HG03521 (cell line): ENCODE results near the gene SLIT3.
"Not testable (repeated sequence)": the region's sequence is repeated elsewhere in the genome, so short reads cannot be mapped to it uniquely, and the experiment has no call there.

Experiments used
- ATAC-seq: cut with Tn5 transposase; IDR thresholded peaks from one replicate; pipeline ENCODE4 v1.9.1; 2021; ENCODE audit warnings: mild to moderate bottlenecking, moderate library complexity; ENCODE audit not compliant: unreplicated experiment

SLIT3 gene

DNA sequence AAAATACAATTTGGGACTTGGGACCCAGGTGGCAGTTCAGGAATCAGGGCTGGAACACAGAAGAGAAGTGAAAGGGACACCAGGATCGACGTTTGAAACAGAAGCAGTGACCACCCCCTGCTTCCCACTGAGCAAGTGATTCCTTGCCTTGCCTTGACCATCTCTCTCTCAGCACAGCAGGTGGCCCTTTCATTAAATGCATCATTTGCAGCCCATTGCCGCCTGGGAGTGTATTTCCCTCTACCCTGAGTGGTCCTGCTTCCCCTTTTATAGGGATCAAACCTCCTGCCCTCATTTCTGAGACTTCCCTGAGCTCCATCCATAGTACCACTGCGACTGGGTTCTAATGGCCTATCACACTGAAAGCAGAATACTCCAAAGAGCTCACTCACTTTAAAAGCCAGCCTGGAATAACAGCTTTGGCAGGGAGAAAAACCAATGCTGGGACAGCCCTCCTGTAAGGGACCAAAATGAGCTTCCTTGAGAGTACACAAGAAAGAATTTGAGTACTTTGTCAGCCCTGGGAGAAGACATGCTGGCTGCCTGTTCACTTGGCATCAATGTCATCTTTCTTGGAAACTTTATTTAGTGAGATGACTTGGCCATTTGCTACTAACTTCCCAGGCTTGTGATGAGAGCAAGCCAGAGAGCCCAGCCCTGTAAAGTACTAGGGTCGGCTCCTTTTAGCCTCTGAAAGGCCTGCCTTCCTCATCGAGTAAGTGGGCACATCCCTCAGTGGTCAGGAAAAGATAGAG, 149.7 kb downstream of the SLIT3 start:
- no peak for ATAC-seq

GRCh38 chr5:169150108-169150507, 150.8 kb downstream of the SLIT3 start:
- no peak for ATAC-seq

GRCh38 chr5:169149317-169149716, 151.6 kb downstream of the SLIT3 start:
- ATAC-seq, result no peak

- no peak for ATAC-seq
These were observed 152.7 kb downstream of the SLIT3 start for GRCh38 chr5:169148138-169148740.

DNA sequence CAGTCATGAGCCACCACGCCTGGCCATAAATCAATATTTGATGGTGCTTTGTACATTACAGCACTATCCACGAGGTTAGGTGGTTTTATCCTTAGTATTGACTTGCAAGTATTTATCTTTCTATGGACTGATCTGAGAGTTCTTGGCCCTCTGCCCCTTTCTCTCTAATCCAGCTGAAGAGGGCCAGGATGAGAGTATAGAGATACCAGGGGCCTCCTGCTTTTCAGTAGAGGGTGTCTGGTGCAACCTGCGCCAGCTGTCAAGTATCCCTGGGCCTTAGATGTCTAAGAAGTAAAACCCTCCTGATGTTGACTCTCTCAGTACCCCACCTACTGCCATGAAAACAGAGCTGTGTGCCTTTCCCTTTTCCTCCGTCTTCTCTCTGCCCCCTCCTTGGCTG, 153.4 kb downstream of the SLIT3 start:
- ATAC-seq, result no peak

DNA sequence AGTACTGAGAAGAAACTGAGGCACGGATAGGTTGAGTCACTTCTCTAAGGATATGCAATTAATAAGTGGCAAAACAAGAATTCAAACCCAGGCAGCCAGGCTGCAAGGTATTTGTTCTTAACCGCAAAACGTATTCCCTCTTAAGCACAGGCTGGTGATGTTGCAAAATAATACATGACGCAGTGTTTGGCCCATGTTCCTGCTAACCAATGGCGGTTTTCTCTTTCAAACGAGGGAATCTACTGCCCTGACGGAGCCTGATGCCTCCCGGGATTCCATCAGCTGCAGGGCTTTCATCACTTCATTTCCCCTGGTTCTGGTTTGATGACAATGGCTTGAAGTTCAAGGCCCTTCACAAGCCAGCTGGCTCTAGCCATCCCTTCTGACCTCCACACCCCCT, 154.8 kb downstream of the SLIT3 start:
- ATAC-seq, result no peak

GRCh38 chr5:169142264-169142970, 158.5 kb downstream of the SLIT3 start:
- no peak for ATAC-seq

DNA sequence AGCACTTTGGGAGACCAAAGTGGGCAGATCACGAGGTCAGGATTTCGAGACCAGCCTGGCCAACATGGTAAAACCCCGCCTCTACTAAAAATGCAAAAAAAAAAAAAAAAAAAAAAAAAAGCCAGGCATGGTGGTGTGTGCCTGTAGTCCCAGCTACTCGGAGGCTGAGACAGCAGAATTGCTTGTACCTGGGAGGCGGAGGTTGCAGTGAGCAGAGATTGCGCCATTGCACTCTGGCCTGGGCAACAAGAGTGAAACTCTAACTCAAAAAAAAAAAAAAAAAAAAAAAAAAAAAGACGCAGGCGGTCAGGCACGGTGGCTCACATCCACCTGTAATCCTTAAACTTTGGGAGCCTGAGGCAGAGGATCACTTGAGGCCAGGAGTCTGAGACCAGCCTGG, 160.7 kb downstream of the SLIT3 start:
- ATAC-seq, result not testable (repeated sequence)

DNA sequence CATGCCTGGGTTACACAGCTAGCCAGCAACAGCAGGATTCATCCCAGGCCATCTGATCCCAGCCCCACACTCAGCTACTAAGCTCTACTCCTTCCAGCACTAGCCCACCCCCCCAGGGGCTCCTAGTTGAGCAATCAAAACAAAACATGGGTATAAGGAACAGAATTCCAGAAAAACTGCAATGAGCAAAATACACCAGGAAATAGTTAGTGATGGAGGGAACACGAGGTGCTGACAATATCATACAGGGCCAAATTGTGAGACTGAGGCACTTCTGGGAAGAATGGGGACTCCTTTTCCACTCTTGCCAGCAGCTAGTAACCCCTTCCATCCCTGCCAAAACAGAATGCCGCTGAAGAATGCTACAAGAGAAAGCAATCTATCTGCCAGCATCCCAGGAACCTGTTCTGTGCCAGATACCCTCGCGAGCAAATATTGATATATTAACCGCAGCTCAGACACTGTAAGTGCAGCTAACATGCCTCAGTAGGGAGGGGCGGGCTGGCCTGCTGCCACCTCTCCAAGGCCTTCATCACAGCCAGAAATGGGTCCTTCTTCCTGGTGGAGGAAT, 161.4 kb downstream of the SLIT3 start:
- ATAC-seq, result no peak

- ATAC-seq, result no peak
These were observed 167.4 kb downstream of the SLIT3 start for GRCh38 chr5:169133531-169133930.

DNA sequence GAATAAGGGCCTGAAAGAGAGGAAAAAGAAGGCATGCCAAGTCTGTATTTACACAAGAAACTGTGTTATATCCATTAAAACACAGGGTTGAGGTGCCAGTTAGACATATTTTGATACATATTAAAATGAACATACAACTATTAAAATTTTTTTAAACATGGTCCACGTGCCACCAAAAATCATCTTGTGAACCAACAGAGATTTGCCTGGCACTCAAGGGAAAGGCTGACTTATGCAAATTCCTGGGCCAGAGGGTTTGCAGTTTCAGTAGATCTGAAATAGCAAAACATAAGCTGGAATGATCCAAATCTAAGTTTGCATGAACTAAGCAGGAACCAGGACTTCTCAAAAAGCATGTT, 168.7 kb downstream of the SLIT3 start:
- no peak for ATAC-seq

DNA sequence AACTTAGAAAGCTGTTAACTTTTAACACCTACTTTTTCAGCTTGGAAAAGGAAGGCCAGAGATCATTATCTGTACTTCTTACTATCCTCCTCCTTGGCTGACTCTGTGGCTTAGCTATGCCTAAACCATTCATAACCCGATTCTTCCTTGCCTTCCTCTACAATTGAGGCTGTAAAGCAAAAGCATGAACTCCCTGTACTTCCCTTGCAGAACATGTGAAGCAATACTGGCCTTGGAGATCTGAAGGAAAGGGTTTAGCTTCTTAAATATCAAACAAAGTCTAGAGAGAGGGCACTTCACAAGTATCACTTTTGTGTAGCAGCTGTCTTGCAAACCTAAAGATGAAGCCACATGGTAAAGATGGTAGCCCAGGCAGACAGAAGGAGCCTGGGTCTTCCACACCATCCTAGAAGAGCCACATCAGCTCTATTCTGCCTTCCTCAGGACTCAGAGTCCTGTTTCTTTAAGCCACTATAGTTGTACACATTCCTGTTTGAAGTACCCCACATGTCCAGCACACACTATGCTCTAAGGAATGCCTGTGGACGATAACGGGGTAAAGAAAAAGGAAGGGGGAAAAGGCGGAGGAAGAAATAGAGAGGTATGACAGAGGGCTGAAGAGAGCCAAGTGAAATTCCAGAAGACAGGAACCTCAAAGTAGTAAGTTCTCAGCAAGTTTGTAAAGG, 169.2 kb downstream of the SLIT3 start:
- no peak for ATAC-seq

- ATAC-seq, result no peak
These were observed 172.3 kb downstream of the SLIT3 start for GRCh38 chr5:169128679-169129078.

- ATAC-seq, result no peak
These were observed 173.5 kb downstream of the SLIT3 start for GRCh38 chr5:169127431-169127830.

- ATAC-seq, result no peak
These were observed 174.4 kb downstream of the SLIT3 start for GRCh38 chr5:169126481-169127021.

DNA sequence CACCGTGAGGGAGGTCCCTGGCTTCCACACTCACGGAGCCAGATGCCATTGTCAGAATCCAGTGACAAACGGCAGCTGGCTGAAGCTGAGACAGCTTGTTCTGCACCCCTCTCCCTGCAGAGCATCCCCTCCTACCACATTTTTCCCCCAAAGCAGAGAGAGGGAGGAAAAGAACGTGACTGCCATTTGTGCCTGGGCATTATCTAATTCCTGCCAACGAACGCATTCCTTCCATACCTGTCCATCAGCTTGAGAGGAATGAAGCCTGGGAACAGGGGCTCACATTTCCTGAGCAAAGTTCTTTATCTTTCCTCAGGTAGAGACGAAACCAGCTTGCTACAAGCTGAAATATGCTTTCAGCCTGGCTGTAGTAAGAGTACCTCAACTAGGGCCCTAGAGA, 175.4 kb downstream of the SLIT3 start:
- no peak for ATAC-seq

DNA sequence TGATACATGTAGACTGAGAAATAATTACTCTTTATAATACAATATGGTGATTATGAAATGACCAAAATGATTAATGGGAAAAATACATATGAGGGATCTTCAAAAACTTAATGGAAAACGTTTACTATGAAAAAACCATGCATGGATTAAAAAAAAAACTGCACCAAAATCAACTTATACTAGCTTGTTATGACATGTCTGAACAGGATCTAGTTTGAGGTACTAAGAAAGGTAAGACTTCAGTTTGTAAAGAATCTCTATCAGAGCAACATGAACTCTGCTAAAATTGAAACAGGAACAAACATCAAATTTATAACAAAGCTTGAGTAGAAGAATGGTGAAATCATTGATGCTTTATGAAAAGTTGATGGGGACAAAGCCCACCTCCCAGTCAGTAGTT, 178.0 kb downstream of the SLIT3 start:
- no peak for ATAC-seq

GRCh38 chr5:169121630-169122420, 179.1 kb downstream of the SLIT3 start:
- ATAC-seq, result no peak

DNA sequence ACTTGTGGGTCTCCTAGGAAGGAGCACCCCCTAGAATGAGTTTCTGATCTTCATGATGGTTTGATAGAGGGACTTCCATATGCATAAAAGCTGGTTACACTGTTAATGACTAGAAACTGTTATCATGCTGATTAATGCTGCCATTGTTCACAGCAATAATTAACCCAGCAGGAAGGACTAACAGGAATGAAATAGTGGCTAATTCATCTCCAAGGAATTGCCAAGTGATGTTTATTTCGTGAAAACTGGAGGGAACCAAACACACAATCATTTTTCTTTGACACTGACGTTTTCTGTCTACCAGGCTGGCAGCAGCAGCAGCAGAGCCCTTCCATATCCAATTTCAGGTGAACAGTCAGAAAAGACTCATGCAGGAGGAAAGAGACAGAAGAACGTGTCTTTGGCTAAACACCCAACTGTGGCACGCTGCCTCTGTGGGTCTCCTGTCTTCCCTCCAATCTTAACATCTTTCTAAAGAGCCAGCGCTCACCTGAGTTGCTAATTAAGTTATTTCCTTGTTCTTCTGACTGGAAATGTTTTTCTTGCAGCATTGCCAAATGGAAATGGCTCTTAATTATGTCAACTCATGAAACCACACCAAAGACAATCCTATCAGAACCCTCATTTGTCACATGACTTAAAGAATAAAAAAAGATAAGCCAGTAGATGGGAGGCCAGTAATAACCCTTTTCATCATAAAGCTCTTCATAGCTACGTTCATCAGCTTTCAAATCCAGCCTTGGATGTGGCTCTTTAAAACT, 181.5 kb downstream of the SLIT3 start:
- ATAC-seq, result no peak
